NCI-H1092 (cell line): Measurements from ENCODE around the gene RARRES2.

Experiments used
- DNase-seq: peaks from one replicate; lab custom pipeline; 2025; lab: John Stamatoyannopoulos, UW

Gene RARRES2

GRCh38 chr7:150376560-150376959 is 35.1 kb upstream of the RARRES2 start:
- no peak for DNase-seq

GRCh38 chr7:150375662-150376521 is 34.5 kb upstream of the RARRES2 start:
- DNase-seq: no peak

GRCh38 chr7:150374472-150374871 is 33.0 kb upstream of the RARRES2 start:
- DNase-seq: no peak

GRCh38 chr7:150374026-150374425 is 32.6 kb upstream of the RARRES2 start:
- no peak for DNase-seq

- no peak for DNase-seq
Measured at GRCh38 chr7:150373049-150373801, 31.8 kb upstream of the RARRES2 start.

- DNase-seq: no peak
Measured at GRCh38 chr7:150372271-150373048, 31.0 kb upstream of the RARRES2 start.

- no peak for DNase-seq
Measured at GRCh38 chr7:150371996-150372270, 30.5 kb upstream of the RARRES2 start.

GRCh38 chr7:150371131-150371995 is 29.9 kb upstream of the RARRES2 start:
- no peak for DNase-seq

GRCh38 chr7:150370612-150371071 is 29.2 kb upstream of the RARRES2 start:
- no peak for DNase-seq

GRCh38 chr7:150369748-150370501 is 28.5 kb upstream of the RARRES2 start:
- no peak for DNase-seq

- peak; percentile 50 for DNase-seq
Measured at GRCh38 chr7:150368884-150369747, 27.7 kb upstream of the RARRES2 start.

- peak; percentile 89 for DNase-seq
Measured at GRCh38 chr7:150368096-150368883, 26.9 kb upstream of the RARRES2 start, which contains the start of gene REPIN1. REPIN1 (plus strand) TSS chr7:150368822; CDS start chr7:150369712, 890 bp downstream.

- DNase-seq: no peak
Measured at GRCh38 chr7:150367677-150368095, 26.3 kb upstream of the RARRES2 start.

GRCh38 chr7:150365673-150366398 is 24.4 kb upstream of the RARRES2 start:
- DNase-seq: no peak

GRCh38 chr7:150365194-150365593 is 23.8 kb upstream of the RARRES2 start:
- DNase-seq: no peak

- DNase-seq: no peak
Measured at GRCh38 chr7:150363872-150364271, 22.4 kb upstream of the RARRES2 start.

- no peak for DNase-seq
Measured at GRCh38 chr7:150363370-150363769, 21.9 kb upstream of the RARRES2 start.
